Amniotic stem cell (primary cell): ENCODE results near the gene DNAI4.
"Not testable (repeated sequence)": the region's sequence is repeated elsewhere in the genome, so short reads cannot be mapped to it uniquely, and the experiment has no call there.

Source experiments
- DNase-seq: peaks from one replicate; lab custom pipeline; 2025; lab: John Stamatoyannopoulos, UW

DNAI4 gene, protein sequence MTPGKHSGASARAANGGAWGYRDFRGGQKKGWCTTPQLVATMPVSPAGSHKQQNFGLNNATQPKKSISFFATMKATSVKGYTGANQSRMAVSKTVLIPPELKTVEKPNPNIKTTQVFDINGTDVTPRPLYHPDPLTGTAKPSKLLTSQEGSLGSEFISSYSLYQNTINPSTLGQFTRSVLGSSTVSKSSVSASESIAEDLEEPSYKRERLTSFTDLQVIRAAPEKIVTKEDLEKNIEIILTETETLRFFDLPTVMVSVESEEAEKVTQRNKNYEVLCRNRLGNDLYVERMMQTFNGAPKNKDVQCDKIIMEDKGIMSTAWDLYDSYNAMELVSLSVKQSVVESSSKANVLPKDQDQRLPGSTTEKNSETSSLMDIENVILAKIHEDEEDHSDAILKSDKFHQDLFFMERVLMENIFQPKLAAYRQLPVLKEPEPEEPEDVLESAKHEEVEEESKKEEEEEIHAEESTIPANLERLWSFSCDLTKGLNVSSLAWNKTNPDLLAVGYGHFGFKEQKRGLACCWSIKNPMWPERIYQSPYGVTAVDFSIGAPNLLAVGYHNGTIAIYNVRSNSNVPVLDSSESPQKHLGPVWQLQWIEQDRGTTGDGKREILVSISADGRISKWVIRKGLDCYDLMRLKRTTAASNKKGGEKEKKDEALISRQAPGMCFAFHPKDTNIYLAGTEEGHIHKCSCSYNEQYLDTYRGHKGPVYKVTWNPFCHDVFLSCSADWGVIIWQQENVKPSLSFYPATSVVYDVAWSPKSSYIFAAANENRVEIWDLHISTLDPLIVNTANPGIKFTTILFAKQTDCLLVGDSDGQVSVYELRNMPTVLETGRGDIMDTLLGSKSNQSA

DNA sequence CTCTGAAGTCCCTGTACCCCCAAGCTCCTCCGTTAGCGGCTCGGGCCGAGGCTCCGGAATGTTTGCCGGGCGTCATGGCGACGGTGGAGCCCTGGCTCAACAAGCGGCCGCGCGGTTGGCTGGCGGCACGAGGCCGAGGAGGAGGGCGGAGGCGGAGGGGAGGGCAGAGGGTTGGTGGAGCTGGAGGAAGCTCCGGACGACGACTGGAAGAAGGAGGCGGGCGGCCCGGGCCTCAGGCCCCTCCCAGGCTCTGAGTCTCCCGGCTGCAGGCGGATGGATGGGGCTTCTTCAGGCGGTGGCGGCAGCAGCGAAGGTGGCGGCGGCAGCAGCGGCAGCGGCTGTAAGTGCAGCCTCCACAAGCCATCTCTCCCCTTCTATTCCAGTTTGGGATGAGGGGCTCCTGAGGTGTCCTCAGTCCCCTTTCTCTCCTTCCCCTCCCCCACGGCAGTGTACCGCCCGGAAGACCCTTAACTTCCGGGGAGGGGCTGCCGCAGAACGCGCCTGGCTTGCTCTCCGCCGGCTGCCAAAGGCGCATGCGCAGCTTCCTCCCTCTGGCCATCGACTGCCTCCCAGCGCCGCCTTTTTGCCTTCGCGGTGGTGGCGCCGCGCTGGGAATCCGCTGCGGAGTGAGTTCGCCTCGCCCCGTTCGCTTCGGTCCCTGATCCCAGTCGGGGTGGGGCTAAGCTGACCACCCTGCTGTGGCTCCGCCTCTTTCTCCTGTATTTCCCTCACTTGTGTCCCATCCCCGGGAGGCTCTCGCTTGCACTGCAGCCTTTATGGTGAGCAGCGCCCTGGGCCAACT lies at the start of gene DNAI4, which contains the start of gene MIER1:
Gene DNAI4, minus strand, starts transcription at position 101 of the 802 bp plus-strand sequence. Its CDS starts 25 bp downstream, at position 76.
Gene MIER1, plus strand, starts transcription at position 235 of the 802 bp plus-strand sequence. Its CDS starts 39 bp downstream, at position 274.
- peak; percentile 97 for DNase-seq

DNA sequence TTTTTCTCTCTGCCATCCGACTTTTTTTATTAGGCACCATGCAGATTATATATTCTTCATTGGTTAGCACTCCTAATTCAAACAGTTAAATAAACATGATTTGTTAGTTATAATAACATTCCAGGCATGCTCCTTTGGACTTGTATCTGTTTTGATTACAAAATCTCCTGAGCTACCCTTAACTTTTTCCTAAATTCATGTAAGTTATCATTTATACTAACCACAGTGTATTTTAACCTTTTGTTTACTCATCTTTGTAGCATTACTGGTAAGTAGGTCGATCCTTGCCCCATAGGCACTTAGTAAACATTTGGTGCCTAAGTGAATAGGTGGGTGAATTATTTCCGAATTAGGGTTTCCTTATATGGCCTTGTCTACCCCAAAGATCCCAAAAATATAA lies 43.9 kb upstream of the DNAI4 start:
- no peak for DNase-seq

DNA sequence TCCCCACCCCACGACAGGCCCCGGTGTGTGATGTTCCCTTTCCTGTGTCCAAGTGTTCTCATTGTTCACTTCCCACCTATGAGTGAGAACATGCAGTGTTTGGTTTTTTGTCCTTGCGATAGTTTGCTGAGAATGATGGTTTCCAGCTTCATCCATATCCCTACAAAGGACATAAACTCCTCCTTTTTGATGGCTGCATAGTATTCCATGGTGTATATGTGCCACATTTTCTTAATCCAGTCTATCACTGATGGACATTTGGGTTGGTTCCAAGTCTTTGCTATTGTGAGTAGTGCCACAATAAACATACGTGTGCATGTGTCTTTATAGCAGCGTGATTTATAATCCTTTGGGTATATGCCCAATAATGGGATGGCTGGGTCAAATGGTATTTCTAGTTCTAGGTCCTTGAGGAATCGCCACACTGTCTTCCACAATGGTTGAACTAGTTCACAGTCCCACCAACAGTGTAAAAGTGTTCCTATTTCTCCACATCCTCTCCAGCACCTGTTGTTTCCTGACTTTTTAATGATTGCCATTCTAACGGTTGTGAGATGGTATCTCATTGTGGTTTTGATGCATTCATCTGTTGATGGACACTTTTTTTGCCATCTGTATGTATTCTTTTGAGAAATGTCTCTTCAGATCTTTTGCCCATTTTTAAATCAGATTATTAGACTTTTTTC lies 41.7 kb upstream of the DNAI4 start:
- DNase-seq, result not testable (repeated sequence)

DNA sequence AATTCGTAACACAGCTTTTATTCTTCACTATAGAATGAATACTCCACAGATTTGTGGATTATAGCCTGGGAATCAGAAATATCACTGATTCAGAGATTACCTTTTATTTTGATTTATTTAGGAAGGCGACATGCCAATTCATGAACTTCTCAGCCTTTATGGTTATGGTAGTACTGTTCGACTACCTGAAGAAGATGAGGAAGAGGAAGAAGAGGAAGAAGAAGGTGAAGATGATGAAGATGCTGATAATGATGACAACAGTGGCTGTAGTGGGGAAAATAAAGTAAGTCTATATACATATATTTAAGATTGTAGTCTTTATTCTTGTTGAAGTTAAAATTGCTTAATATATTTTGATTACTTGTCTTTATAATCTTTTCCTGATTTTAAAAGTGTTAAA lies 33.3 kb upstream of the DNAI4 start:
- DNase-seq, result no peak

DNA sequence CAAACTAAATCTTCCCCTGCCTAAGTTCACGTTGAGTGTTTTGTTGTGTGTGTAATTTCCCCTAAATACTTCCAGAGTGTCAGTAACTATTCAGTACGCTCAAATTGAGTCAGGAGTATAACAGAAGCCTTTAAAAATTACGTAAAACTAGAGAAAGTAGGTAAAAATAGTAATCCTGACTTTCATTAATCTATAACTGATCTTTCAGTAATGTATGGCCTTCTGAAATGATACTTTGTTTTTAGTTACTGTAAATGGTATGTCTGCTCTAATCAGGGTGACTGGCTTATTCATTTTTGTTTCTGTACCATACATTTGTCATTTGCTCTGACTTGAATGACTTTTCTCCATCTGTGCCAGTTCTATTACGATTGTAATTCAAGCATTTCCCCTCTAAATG lies 29.6 kb upstream of the DNAI4 start:
- no peak for DNase-seq

DNA sequence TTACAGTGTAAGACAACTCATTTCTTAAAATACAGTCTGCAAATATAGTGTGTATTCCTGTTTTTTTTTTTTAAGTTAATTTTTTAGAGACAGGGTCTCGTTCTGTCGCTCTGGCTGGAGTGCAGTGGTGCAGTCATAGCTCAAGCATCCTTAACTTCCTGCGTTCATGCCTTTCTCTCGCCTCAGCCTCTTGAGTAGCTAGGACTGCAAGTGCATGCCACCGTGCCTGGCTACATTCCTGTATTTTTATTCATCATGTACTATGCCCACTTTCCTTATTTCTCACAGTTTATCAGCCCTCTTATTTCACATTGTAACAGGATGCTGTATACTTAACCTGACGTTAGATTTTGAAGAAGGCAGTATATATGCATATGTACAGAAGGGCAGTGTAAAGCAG lies 26.9 kb upstream of the DNAI4 start:
- peak; percentile 54 for DNase-seq

DNA sequence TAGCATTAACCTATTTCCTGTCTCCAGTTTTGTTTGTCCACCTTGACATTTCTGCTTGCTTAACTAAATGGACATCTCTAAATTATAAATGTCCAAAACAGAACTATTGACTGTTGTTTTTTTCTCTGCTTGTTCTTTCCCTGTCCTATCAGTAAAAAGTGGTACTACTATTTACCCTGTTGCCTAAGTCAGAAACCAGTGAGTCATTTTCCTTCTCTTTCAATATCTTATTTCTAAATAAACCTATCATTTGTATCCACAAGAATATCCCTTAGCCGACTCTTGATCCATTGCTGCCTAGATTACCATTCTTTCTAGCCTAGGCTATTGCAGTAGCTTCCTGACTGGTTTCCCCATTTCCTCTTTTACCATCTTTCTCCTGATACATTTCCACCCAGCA lies 22.6 kb upstream of the DNAI4 start:
- DNase-seq, result no peak

DNA sequence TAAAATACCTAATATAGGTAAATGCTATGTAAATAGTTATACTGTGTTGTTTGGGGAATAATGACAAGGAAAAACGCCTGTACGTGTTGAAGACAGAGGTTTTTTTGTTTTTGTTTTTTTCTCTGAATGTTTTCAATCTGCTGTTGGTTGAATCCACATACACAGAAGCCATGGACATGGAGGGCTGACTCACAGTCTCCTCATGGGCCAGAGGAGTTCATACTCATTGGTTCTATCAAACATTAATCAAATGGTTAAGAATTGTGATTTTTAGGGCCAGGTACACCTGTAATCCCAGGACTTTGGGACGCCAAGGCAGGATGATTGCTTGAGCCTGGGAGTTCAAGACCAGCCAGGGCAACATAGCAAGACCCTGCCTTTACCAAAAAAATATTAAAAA lies 20.7 kb upstream of the DNAI4 start:
- no peak for DNase-seq

DNA sequence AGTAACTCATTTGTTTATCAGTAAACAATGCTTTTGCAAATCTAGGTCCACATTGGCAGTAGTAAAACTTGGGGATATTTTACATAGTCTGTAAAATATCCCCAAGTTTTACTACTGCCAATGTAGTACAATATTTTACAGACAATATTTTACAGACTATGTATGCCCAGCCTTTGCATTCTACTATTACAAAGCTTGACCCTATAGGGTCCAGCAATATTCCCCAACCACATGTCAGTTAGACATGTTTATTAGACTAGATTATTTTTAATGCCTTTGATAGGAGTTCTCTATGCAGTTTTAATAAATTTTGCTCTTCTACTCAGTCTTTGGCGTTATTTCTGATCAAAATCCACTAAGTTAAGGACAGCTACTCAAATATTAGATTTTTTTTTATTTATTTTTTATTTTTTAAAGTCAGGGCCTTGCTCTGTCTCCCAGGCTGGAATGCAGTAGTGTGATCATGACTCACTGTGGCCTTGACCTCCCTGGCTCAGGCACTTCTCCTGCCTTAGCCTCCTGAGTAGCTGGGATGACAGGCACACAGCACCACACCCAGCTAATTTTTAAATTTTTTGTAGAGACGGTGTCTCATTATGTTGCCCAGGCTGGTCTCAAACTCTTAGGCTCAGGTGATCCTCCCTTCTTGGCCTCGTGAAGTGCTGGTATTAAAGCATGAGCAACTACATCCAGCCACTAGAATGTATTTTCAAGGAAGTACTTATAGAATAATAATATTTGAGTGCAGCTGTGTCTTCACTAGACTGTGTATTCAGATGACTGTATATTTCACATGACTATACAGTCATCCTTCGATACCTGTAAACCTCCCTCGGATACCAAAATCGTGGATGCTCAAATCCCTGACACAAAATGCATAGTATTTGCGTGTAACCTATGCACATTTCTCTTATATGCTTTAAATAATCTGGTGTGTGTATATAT lies 19.9 kb upstream of the DNAI4 start:
- DNase-seq, result peak; percentile 50

DNA sequence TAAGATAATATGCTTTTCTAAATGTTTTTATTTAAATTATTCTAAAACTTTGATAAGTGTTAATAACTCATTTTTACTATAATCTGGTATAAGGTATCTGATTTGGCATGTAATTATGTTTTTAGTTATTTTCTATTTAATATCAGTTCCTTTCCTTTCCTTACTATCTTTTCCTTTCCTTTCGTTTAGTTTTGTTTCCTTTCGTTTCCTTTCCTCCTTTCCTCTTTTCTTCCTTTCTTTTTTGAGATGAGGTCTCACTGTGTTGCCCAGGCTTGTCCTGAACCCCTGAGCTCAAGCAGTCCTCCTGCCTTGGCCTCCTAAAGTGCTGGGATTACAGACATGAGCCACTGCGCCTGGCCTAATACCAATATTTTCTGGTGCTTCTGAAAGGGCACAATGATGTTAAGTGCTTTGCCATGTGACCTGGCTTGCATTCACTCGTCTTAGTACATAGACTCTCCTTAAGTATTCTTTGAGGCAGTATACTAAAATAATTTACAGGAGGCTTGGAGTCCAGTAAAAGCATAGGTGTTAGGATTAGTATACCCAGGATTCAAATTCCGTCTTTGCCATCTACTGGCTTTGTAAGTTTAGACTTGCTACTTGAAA lies 18.8 kb upstream of the DNAI4 start:
- no peak for DNase-seq

DNA sequence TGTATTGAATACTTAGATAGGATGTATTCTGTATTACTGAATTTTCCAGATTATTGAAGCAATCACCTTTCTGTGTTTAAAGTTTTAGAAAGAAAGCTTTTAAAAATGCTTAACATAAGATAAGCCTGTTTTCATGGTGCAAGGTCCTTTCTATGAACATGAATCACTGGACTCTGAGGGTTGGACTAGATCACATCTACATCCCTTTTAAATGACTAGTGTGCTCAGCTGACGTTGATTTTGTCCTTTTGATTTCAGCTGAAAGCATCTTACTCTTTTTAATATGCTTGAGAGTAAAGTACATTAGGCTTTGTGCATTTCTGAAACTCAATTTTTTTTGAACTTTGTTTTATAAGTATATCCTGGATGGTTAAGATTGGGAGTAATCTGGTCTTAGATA lies 16.3 kb upstream of the DNAI4 start:
- DNase-seq, result no peak

DNA sequence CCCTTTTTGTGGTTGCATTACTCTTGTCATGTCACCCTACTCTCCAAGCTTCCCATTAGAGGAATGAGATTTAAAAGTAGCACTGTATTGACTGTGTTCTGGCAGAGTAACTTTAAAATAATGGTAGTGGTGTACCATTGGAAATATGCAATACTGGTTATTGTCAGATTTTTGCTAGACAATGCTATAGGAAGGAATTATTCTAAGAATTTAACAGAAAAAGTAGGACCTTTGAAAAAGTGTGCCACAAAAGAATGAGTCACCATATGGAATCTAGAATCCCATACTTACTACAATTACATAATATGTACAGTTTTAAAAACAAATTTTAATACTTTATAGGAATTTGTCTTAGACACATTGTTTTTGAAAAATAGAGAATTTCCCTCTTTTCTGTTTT lies 14.0 kb upstream of the DNAI4 start:
- DNase-seq, result peak; percentile 14

DNA sequence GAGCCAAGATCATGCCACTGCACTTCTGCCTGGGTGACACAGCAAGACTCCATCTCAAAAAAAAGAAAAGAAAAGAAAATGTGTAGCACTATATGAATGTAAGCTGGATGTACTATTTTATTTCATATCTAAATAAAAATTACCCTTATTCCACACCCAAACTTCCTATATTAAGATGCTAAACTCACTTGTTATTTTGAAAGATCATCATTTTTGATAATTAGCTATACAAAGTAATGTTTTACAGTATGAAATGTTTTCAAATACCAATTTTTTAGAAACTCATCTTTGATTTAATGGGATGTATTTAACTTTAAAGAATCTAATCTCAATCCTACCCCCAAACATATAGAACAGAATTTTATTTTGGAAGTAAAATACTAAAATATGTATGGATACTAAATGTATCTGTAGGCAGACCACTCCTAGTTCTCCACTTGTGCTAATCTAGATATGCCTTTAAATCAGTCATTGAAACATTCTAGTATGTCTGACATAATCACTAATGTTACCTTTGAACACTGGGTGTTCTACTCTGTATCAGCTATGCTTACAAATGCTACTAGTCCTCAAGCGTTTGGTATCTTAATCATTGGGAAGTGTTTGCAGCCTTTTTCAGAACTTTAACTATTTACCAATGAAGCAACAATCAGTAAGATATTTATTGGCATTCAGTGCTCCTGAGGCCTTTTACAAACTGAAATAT lies 13.0 kb upstream of the DNAI4 start:
- no peak for DNase-seq

DNA sequence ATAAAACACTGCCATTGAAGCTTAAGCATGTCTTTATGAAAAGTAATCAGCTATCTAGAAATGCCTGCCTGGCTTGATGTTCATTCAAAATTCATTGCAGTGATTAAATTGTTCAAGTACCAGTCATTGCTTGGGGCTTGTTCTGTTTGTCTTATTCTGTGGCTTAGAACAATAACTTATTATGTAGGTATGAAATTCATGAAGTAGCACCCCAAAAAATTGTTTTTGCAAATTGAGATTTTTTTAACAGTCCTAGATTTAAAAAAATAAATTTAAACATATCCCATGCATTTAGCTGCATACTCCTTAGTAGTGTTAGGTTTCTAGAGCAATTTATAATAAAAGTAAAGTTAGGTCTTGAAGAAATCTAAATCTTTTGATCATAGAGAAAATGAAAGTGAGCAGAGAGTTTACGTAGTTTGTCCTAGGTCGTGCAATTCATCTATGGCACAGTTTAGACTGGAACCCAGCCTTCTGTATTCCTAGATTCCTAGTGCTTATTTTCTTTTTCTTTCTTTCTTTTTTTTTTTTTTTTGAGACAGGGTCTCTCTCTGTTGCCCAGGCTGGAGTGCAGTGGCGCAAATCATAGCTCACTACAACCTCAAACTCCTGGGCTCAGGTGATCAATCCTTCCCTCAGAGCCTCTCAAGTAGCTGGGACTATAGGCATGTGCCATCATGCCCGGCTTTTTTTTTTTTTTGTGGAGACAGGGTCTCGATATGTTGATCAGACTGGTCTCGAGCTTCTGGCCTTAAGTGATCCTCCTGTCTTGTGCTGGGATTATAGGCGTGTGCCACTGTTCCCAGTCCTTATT lies 9.4 kb upstream of the DNAI4 start:
- DNase-seq, result no peak

DNA sequence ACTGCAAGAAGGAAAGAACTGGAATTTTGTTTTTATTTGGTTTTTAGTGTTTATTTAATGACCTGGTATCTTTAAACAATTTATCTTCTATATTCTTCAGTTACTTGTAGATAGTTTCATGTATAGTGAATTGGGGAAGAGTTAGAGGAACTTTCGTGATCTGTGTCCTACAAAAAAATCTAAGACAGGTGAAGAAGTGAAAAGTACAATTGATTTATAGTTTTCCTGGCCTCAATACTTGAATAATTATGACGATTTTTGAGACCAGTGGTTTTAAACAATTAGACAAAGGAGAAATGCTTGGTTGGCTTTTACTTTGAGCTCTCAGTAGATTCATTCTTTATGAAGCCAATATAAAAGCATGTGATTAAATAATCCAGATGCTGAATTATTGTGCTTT lies 7.6 kb upstream of the DNAI4 start:
- DNase-seq, result no peak

DNA sequence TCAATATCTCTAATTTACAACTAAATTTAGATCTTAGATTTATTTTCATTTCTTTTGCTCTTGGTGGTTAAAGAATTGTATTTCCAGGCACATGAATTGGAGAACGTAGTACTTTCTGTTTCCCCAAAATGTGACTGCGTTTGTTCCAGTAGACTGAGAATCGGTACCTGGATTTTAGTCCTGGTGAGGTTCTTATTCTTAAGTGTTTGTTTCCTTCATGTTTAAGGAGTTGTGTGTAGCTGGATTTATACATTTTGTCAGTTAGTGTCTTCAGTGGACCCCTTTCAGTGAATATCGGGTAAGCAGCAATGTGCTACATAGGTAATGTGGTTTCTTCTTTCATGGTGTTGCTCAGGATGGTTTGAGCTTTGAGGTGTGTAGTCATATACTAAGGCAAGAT lies 6.9 kb upstream of the DNAI4 start:
- no peak for DNase-seq

DNA sequence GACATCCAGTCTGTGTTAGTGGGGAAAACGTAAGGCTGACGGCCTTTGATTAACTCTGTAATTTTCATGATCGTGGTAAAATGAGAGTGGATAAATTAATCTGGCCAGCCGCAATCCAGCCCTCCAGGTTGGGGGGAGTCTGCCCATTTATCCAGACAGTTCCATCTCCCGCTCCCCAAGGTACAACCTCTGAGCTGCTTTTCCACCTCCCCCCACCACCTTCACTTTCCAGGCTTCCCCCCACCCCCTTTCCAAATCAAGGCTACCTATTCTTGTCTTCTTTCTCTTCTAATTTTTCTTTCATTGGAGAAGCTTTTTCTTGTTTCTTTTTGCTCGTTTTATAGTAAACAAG lies 6.1 kb upstream of the DNAI4 start:
- no peak for DNase-seq

DNA sequence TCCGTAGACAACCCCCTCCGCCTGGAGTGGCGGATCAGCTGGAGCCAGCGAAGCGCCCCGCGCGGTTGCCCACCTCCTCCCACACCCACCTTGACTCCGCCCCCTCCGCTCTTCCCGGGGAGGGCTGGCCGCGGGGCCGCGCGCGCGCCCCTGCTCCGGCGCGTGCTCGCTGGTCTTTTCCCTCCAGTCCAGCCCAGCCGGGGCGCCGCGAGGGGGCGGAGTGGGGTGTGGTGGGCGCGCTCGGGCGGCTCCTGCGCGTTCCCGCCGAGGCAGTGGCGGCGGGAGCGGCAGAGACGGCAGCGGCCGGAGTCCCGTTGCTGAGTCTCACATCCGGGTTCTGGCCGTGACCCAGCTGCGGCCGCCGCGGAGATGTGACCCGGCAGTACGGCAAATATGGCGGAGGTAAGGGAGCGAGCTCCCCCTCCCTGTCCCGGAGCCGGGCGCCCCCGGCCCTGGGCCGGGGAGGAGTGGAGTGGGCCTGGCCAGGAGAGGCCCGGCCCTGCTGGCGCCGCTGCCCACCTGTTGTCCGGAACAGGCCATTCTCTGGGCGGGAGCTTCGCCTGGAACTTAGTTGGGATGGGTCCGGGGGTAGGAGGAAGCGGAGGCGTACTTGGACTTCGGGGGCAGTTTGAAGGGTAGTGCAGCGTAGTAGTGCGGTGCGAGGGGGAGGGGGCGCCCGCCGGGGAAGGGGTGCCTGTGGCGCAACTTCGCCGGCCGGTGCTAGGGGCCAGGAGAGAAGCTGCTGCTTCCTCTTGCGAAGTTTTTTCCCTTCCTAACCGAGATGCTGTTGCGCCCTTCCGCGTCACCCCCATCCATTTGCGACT lies 5.6 kb upstream of the DNAI4 start:
- DNase-seq, result peak; percentile 82
